ES-I3 (cell line): Measurements from ENCODE around the gene SPTLC3.

ENCODE experiments used
- H3K36me3 ChIP-seq: 2 replicates; pipeline ENCODE4 v1.6.1; 2013; ENCODE audit warnings: mild to moderate bottlenecking, low read length, control low read depth, moderate library complexity; ENCODE audit not compliant: insufficient read depth
- H3K4me1 ChIP-seq: 2 replicates; pipeline ENCODE4 v1.6.1; 2013; ENCODE audit warnings: mild to moderate bottlenecking, control low read depth, low read length; ENCODE audit not compliant: insufficient read depth
- H3K9ac ChIP-seq: 2 replicates; pipeline ENCODE4 v1.6.1; 2013; ENCODE audit warnings: low read depth, mild to moderate bottlenecking, low read length, moderate library complexity
- H3K9me3 ChIP-seq: 2 replicates; pipeline ENCODE4 v1.6.1; 2013; ENCODE audit warnings: mild to moderate bottlenecking, low read length, moderate library complexity; ENCODE audit not compliant: control insufficient read depth, insufficient read depth

Gene SPTLC3

DNA sequence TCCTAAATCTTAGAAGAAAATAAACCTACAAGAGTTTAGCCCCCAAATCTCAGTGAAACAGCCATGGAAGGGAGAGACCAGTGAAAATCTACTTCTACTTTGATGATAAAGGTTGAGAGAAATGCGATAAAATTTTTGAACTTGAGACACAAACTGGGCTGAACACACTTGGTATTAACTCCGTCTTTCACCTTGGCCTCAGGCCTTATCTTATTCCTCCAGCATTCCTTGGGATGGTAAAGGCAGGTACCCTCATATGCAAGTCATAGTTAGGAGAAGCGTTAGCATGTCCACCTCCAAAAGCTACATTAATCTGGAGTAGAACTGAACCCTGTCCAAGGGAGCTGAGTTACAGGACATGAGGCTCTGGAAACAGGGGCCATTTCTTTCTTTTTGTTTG, 1.2 kb upstream of the SPTLC3 start:
- H3K36me3 ChIP-seq = no peaks in the 10 kb centered on the region
- no peak overlapping the region for H3K9ac ChIP-seq
- H3K9me3 ChIP-seq = no peaks in the 10 kb centered on the region
- H3K4me1 ChIP-seq = peaks cover 8% of the 10 kb centered on the region

DNA sequence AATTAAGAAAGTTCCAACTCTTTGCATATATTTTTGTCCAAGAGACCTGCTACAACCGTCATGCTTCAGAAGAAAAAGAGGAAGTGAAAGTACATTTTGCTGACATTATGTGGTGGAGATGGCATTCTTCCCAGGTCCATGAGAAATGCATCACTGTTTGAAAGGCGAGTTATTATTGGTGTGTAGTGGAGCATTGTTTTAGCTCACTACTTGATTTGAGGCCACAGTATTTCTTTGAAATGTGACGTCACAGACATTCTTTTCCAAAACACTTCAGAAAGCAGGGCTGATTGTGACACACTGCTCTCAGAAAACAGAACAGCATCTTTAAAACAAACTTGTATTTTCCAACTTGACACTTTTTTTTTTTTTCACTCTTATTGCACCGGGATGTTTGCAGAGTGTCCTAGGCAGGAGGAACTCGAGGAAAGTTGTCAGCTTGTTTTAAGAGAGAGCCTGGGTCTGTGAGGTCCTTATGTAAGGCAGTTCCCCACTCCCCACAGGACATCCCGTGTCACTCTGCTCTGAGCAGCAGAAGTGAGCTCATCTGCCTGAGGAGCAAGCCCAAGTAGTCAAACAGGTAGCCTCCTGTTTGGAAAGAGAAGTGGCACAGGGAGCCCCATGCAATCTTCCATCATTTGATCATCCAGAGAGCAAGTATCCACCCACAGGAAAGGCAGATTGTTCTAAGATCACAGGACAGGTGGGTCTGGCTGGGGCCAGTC, 1.1 kb downstream of the SPTLC3 start:
- Histone ChIP-seq H3K4me1 (peaks cover 10% of the 10 kb centered on the region), H3K9ac (no peak overlapping the region), H3K9me3 (no peaks in the 10 kb centered on the region)

DNA sequence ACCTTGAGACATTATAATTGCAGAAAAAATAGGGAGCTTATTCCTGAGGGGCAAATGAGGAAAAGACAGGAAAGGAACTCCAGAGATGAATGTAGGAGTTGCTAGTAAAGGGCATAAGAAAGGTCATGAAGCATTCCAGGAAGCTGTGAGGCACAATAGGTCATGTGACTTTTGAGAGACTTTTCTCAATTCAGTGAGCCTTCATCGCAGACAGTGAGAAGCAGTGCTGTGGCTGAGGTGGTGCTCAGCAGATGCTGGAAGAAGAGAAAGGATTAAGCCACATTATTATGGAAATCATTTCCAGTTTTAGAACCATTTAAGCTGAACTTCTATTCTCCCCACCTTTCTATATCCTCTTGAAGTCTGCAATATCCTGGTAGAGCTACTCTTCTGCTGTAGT, 4.1 kb downstream of the SPTLC3 start:
- H3K9me3 ChIP-seq = no peaks in the 10 kb centered on the region
- H3K36me3 ChIP-seq = no peaks in the 10 kb centered on the region
- no peak overlapping the region for H3K9ac ChIP-seq
- H3K4me1 ChIP-seq = peaks cover 10% of the 10 kb centered on the region

More for the DNA sequence above, 1.1 kb downstream of the SPTLC3 start:
- H3K36me3 ChIP-seq = no peaks in the 10 kb centered on the region

DNA sequence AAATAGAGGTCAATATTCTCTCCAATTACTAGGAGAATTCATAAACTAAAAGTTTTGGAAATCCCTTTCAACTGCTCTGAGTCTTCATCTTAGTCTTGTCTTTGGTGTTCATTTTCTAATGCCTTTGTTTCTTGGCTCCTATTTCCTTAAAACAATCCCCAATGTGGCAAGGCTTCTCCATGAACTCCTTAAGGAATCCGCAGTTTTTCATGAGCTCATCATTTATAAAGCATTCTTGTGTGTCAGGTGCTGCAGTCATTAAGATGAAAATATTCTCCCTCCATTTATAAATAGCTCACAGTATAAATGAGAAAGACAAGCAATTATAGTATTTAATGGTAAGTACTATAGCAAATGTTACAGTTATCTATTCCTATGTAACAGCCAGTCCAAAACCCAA, 4.6 kb downstream of the SPTLC3 start:
- H3K9ac ChIP-seq = no peak overlapping the region
- no peaks in the 10 kb centered on the region for H3K36me3 ChIP-seq
- H3K4me1 ChIP-seq = peaks cover 10% of the 10 kb centered on the region
- no peaks in the 10 kb centered on the region; the same call in 1 of the 2 replicates for H3K9me3 ChIP-seq

- H3K36me3 ChIP-seq = no peaks in the 10 kb centered on the region
- H3K9ac ChIP-seq = no peak overlapping the region
- peaks cover 3% of the 10 kb centered on the region for H3K4me1 ChIP-seq
- H3K9me3 ChIP-seq = peaks cover 4% of the 10 kb centered on the region
Observed at GRCh38 chr20:13017235-13017634, 8.5 kb downstream of the SPTLC3 start.

DNA sequence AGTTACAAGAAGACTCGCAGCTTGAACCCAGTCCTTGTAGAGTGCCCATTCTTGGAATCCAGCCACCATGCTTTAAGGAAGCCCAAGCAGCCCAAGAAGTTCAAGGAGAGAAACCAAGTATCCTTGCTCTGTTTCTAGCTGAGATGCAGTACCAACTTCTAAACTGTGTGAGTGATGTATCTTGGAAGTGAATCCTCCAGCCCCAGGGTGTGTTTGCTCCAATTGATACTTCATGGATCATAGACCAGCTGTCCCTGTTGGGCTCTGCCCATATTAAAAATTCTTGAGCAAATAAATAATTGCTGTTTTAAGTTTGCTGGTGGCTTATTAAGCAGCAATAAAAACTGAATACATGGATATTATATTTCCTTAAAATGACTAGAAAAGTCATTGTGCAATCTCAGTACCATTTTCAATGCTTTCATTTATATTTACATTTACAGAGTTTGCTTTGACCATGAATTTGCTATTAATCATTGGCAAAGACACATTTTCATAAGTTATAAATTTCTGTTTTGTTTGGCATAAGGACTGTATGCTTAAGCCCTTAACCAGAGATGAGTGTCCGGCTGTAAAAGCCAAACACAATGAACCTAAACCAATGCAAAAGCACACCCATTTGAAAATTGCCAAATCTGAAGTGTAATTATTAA, 9.2 kb downstream of the SPTLC3 start:
- no peaks in the 10 kb centered on the region for H3K36me3 ChIP-seq
- H3K9ac ChIP-seq = no peak overlapping the region
- H3K4me1 ChIP-seq = no peaks in the 10 kb centered on the region
- H3K9me3 ChIP-seq = peaks cover 8% of the 10 kb centered on the region

DNA sequence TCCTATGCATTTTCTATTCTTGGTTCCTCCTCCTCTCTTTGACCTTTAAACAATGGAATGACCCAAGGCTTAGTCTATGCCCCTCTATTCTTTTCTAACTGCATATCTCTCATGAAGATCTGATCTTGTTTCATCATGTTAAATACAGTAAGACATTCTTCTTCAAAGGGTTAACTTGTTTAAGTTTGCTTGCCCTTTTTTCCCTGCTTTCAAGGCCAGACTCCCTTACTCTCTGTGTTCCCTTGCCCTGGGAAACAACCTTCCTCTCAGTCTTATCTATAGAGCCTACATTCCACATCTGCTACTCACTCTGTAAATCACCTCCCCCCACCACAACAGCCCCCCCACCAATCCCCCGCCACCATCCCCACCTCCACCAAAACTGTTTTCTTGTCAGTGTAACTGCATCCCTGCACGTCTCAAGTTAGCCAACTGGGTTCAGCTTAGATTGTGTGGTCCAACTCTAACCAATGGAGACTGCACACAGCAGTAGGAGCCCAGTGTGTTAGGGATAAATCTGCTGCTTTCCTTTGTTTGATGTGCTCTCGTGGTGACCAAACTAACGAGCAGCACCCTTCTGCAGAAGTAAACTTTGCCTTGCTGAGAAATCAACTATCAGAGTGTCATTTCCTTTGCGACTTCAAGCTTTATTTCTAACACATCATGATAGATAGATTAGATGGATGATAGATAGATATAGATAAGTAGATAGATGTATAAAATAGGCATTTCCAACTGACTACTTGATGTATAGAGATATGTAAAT, 12.6 kb downstream of the SPTLC3 start:
- Histone ChIP-seq H3K9ac (no peak overlapping the region), H3K36me3 (no peaks in the 10 kb centered on the region), H3K9me3 (peaks cover 8% of the 10 kb centered on the region), H3K4me1 (no peaks in the 10 kb centered on the region)

DNA sequence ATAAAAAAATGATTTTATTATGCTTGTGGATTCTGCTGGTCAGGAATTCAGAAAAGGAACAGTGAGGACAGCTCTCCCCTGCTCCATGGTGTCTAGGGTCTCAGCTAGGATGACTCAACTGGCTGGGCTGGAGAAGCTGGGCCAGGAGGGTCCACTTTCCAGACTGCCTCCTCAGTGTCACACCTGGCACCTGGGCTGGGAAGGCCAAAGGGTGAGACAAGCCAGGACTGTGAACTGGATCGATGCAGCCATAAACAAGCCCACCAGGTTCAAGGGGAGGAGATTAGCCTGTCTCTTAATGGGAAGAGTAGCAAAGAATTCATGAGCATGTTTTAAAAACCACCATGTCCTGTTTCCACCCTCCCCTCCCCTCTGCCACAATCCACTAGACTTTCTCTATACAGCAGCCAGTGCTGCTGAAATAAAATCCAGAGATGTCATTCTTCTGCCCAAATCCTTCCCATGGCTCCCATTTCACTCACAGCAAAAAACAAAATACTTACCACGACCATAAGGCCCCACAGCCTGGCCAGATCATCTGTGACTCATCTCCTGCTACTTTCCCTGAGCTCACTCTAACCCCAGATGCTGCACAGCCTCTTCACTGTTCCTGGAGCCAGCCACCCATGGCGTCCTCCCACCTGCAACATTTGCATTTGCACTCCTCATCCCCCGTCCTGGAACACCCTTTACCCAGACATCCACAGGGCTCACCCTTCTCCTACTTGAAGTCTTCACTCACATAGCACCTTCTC, 13.8 kb downstream of the SPTLC3 start:
- Histone ChIP-seq H3K9ac (no peak overlapping the region), H3K4me1 (no peaks in the 10 kb centered on the region), H3K36me3 (no peaks in the 10 kb centered on the region), H3K9me3 (peaks cover 8% of the 10 kb centered on the region)

DNA sequence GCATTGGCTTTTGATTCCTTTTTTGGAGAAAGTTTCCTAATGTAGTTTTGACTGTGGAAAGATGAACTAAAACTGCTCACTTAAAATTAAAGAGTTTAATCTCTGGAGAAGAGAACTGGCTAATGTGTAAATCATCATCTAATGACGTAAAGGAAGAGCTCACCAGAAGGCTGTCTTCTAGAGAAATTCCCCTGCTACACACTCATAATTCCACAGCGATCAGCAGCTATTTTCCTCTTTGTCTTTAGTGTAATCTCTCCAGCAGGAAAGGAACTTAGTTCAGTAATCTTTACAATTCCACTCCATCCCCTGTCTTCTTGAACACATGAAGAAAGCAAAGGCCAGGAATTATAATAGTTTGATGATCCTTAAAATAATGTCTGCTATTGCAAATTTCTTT, 15.8 kb downstream of the SPTLC3 start:
- Histone ChIP-seq H3K36me3 (no peaks in the 10 kb centered on the region), H3K9ac (no peak overlapping the region), H3K9me3 (peaks cover 8% of the 10 kb centered on the region), H3K4me1 (peaks cover 7% of the 10 kb centered on the region)

GRCh38 chr20:13025181-13025580, 16.4 kb downstream of the SPTLC3 start:
- no peaks in the 10 kb centered on the region for H3K36me3 ChIP-seq
- peaks cover 8% of the 10 kb centered on the region for H3K9me3 ChIP-seq
- no peak overlapping the region for H3K9ac ChIP-seq
- peaks cover 10% of the 10 kb centered on the region for H3K4me1 ChIP-seq

GRCh38 chr20:13028001-13028400, 19.2 kb downstream of the SPTLC3 start:
- Histone ChIP-seq H3K4me1 (peaks cover 20% of the 10 kb centered on the region), H3K9me3 (no peaks in the 10 kb centered on the region), H3K36me3 (no peaks in the 10 kb centered on the region), H3K9ac (no peak overlapping the region)

DNA sequence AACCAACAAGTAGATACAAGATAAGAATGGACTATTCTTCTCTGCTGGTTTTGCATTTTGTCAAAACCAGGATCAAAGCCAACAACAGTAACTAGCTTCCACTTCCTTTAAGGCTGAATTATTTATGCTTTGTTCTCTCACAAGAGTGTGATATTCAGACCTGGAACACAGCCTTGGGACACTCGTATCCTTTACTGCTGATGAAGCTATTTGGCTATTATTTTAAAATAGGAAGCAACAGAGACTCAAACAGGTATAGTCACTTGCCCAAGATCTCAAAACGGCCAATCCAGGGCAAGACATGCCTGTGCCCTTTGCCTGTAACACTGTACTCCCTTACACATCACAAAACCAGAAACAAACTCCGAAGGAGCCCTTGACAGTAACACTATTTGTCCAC, 19.9 kb downstream of the SPTLC3 start:
- H3K36me3 ChIP-seq = no peaks in the 10 kb centered on the region
- no peaks in the 10 kb centered on the region for H3K9me3 ChIP-seq
- peaks cover 20% of the 10 kb centered on the region for H3K4me1 ChIP-seq
- H3K9ac ChIP-seq = no peak overlapping the region

- H3K4me1 ChIP-seq = peaks cover 20% of the 10 kb centered on the region
- H3K9me3 ChIP-seq = no peaks in the 10 kb centered on the region
- no peaks in the 10 kb centered on the region for H3K36me3 ChIP-seq
- H3K9ac ChIP-seq = no peak overlapping the region
Observed at GRCh38 chr20:13029687-13030375, 21.1 kb downstream of the SPTLC3 start.

GRCh38 chr20:13031751-13032150, 23.0 kb downstream of the SPTLC3 start:
- H3K4me1 ChIP-seq = peaks cover 20% of the 10 kb centered on the region
- no peaks in the 10 kb centered on the region for H3K9me3 ChIP-seq
- H3K36me3 ChIP-seq = no peaks in the 10 kb centered on the region
- H3K9ac ChIP-seq = no peak overlapping the region
